ENCODE measurements around the gene MIA2. TPM values are rescaled to one million over a fixed set of nuclear protein-coding genes. Genes with fewer than 3 reads are reported as not detected.
"Not testable (repeated sequence)": the region's sequence is repeated elsewhere in the genome, so short reads cannot be mapped to it uniquely, and the experiment has no call there.

The MIA2 gene
- total RNA-seq, 2 donors from 2014 or later = 17.6 to 19.0 TPM

DNA sequence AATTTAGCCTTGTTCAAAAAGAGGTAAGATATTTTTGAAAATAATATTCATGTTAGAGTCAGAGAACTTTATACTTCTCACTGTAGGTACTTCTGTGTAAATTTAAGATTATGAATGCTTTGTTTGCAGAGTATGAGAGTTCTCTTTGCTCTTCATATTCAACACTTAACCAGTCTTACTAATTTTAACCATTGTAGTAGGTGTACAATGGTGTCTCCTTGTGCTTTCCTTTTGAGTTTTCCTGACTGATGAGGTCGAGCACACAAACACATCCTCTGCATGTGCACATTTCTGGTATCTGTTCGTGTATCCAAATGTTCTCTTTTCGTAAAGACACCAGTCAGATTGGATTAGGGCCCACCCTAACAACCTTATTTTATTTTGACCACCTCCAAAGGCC lies 45.8 kb downstream of the MIA2 start:
- ATAC-seq (peak in 1 of 2 donors; percentile 73), DNase-seq (ENCODE audit: low spot score in 2 of 2) (no peak)
- peak overlapping the region in 1 of 2 donors; percentile 11 for H3K27ac Mint-ChIP-seq
- H3K36me3 Mint-ChIP-seq = peaks cover 13 to 49% of the 10 kb centered on the region in 2 donors
- H3K9me3 Mint-ChIP-seq = no peaks in the 10 kb centered on the region

DNA sequence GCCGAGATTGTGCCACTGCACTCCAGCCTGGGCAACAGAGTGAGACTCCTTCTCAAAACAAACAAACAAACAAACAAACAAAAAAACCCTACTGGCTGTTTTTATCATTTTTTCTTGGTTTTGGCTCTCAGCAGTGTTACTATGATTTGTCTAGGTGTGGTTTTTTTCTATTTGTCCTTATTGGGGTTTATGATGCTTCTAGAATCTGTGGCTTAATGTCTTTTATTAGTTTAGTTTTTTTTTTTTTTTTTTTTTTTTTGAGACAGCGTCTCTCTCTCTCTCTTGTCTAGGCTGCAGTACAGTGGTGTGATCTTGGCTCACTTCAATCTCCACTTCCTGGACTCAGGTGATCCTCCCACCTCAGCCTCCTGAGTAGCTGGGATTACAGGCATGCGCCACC lies 47.0 kb downstream of the MIA2 start:
- peaks cover 13 to 50% of the 10 kb centered on the region in 2 donors for H3K36me3 Mint-ChIP-seq
- not testable (repeated sequence) for ATAC-seq, H3K9me3 Mint-ChIP-seq

DNA sequence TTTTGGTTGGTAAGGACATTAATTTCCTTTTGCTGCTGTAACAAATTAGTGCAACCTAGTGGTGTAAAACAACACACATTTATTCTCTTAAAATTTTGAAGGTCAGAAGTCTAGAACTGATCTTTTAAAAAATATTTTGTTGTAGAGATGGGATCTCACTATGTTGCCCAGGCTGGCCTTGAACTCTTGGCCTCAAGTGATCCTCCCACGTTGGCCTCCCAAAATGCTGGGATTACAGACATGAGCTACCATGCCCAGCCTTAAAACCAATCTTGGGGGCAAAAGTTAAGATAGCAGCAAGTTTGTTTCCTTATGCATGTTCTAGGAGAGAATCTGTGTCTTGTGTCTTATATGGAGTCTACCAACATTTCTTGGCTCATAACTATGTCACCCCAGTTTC lies 55.8 kb downstream of the MIA2 start:
- H3K9me3 Mint-ChIP-seq = no peaks in the 10 kb centered on the region
- H3K36me3 Mint-ChIP-seq = peaks cover 12 to 32% of the 10 kb centered on the region in 2 donors
- DNase-seq (ENCODE audit: low spot score in 2 of 2) (no peak), ATAC-seq (no peak)
- no peak overlapping the region for H3K27ac Mint-ChIP-seq

More for the DNA sequence above, 47.0 kb downstream of the MIA2 start:
- not testable (repeated sequence) for H3K27ac Mint-ChIP-seq; DNase-seq (ENCODE audit: low spot score in 2 of 2)

DNA sequence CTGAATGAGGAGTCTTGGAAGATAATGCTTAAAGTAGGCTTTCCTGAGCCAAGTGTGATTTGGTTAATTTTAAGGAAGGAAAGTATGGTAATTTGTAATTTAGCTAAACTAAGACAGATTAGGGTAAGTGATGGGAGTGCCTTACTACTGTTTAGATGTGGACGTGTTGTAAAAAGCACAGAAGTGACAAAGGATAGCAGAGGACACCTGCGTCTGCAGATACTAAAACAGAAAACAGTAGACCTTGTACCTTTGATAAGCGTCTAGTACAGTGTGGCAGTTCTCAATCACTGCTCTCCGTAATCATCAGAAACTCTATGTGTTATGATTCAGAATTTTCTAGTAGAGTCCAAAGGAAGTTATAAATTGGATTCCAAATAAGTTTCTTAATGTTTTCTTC lies 58.0 kb downstream of the MIA2 start:
- H3K9me3 Mint-ChIP-seq = no peaks in the 10 kb centered on the region
- peaks cover 7 to 28% of the 10 kb centered on the region in 2 donors for H3K36me3 Mint-ChIP-seq
- no peak overlapping the region for H3K27ac Mint-ChIP-seq
- ATAC-seq = no peak
- no peak for DNase-seq (ENCODE audit: low spot score in 2 of 2)

DNA sequence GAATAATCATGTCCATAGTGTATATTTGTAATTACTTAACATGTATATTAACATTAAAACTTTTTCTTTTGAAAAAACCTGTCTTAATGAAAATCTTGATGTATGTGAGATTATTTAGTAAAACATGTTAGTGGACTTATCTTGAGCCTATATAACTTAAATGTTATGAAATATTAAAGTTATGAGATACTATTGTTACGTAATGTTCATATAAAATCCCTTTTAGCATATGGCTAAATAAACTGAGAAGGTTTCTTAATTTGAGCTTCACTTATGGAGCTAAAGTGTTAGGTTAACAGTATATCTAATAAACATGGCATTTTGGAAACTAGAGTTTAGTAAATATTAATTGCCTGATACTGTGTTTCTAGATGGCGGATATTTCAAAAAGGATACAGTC lies 59.9 kb downstream of the MIA2 start:
- DNase-seq (ENCODE audit: low spot score in 2 of 2) (no peak), ATAC-seq (no peak)
- H3K36me3 Mint-ChIP-seq = peaks cover 6 to 21% of the 10 kb centered on the region in 2 donors
- H3K9me3 Mint-ChIP-seq = no peaks in the 10 kb centered on the region
- no peak overlapping the region for H3K27ac Mint-ChIP-seq

DNA sequence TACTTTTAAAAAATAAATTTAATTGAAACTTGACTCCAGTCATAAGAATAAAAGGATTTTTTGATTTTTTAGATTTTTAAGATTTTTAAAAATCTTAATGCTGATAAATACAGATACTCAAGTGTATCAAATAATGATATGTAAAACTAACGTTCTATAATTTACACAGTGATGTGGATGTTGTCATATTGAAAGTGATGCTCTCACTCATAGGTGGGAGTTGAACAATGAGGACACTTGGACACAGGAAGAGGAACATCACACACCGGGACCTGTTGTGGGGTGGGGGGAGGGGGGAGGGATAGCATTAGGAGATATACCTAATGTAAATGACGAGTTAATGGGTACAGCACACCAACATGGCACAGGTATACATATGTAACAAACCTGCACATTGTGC lies 66.7 kb downstream of the MIA2 start:
- not testable (repeated sequence) for H3K27ac Mint-ChIP-seq; DNase-seq (ENCODE audit: low spot score in 2 of 2); H3K9me3 Mint-ChIP-seq; ATAC-seq
- peaks cover 6 to 10% of the 10 kb centered on the region in 2 donors for H3K36me3 Mint-ChIP-seq

DNA sequence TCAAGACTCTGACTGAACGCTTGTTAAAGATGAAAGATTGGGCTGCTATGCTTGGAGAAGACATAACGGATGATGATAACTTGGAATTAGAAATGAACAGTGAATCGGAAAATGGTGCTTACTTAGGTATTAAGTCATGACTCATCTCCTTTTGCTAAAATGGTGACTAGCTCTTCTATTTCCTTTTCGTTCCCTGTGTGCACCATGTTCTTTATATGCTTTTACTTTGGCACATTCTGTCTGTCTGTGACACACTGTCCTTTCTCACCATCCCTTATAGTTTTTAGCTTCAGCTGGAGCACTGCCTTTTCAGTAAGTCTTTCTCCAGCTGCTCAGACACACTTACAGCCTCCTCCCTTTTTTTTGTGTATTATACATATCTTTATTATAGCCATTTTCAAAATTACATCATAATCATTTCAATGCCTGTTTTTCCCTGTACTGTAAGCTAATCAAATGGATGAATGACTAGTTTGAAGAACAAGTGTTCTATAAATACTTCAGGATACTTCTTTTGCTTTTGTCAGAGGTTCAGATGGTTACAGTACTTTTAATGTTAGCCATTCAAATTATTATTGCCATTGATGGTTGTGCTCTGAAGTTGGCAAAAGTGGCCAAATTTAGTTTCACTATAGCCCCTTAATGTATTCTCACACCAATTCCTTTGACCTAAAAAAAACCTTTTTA lies 68.6 kb downstream of the MIA2 start:
- no peaks in the 10 kb centered on the region for H3K9me3 Mint-ChIP-seq
- no peak for DNase-seq (ENCODE audit: low spot score in 2 of 2)
- ATAC-seq = no peak
- H3K36me3 Mint-ChIP-seq = peaks cover 0 to 4% of the 10 kb centered on the region in 2 donors
- peak overlapping the region in 1 of 2 donors; percentile 75 for H3K27ac Mint-ChIP-seq

DNA sequence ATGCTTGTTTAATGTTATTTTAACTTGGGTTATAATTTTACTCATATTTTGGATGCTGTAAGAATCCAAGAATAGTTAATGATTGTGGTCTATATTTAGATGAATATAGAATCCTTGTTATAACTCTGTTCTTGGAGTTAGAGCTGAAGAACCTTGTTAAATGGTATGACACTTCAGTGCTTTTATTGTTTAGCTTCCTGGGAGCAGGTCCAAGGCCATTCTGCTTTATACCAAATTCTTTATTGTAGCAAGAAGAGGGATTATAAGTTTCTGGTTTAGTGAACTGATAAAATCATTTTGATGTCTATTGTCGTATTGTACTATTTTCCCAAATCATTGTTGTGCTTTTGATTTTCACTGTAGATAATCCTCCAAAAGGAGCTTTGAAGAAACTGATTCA lies 69.4 kb downstream of the MIA2 start:
- no peak for ATAC-seq
- Mint-ChIP-seq H3K27ac (no peak overlapping the region), H3K36me3 (peaks cover 0 to 4% of the 10 kb centered on the region in 2 donors), H3K9me3 (no peaks in the 10 kb centered on the region)
- no peak for DNase-seq (ENCODE audit: low spot score in 2 of 2)

DNA sequence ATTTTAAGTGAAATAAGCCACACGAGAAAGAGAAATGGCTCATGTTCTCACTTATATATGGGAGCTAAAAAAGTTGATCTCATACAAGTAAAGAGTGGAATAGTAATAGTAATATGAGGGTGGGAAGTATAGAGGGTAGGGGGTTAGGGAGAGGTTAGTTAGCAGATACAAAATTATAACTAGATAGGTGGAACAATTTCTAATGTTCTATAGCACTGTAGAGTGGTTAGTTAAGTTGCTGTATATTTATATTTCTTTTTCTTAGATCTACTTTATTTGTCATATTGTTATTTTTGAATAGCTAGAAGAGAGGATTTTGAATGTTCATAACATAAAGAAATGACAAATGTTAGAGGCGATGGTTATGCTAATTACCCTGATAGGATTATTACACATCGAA lies 74.1 kb downstream of the MIA2 start:
- DNase-seq (ENCODE audit: low spot score in 2 of 2) (no peak), ATAC-seq (no peak)
- peaks cover 0 to 4% of the 10 kb centered on the region in 2 donors for H3K36me3 Mint-ChIP-seq
- no peaks in the 10 kb centered on the region for H3K9me3 Mint-ChIP-seq
- H3K27ac Mint-ChIP-seq = no peak overlapping the region

DNA sequence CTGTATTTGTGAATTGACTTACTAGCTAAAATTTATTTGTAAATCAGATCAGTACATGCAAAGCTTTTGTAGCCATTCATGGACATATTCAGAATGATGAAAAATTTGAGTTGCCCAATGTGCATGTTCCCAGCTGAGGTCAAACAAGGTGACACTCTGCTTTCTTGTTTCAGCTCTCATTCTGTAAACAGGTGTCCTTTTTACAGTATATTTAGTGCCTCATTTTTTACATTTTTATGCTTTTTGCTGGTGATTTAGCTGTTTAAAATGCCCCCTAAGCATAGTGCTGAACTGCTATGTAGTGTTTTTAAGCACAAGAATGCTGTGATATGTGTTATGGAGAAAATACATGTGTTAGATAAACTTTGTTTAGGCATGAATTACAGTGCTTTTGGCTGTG lies 76.3 kb downstream of the MIA2 start:
- DNase-seq (ENCODE audit: low spot score in 2 of 2) = no peak
- no peak for ATAC-seq
- no peaks in the 10 kb centered on the region for H3K9me3 Mint-ChIP-seq
- no peaks in the 10 kb centered on the region for H3K36me3 Mint-ChIP-seq
- no peak overlapping the region for H3K27ac Mint-ChIP-seq

DNA sequence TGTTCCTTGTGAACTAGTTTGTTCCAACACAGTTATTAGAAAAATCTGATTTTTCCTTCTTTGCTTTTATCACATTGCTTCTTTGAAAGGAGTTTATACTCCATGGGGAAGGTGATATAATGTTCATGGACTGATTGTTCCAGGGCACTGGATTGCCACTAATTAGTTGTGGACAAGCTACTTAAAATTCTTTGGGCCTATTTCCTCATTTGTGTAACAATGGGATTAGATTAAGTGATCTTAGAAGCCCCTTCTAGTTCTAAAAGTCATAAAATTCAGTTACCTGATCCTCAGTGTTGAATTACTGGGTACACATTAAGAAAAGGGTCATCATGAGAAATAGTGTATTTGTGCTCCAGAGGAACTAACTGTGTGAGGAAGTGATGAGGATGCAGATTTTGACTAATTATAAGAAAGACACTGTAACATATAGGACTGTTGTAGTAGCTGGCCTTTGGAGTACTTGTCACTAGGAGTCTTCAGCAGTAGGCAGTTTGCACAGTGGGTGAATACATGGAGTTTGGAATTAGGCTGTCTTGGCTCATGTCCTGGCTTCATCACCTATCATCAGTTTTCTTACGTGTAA lies 82.2 kb downstream of the MIA2 start:
- DNase-seq (ENCODE audit: low spot score in 2 of 2) = no peak
- ATAC-seq = no peak
- Mint-ChIP-seq H3K9me3 (no peaks in the 10 kb centered on the region), H3K36me3 (peaks cover 0 to 14% of the 10 kb centered on the region in 2 donors), H3K27ac (peak overlapping the region in 1 of 2 donors; percentile 7)

DNA sequence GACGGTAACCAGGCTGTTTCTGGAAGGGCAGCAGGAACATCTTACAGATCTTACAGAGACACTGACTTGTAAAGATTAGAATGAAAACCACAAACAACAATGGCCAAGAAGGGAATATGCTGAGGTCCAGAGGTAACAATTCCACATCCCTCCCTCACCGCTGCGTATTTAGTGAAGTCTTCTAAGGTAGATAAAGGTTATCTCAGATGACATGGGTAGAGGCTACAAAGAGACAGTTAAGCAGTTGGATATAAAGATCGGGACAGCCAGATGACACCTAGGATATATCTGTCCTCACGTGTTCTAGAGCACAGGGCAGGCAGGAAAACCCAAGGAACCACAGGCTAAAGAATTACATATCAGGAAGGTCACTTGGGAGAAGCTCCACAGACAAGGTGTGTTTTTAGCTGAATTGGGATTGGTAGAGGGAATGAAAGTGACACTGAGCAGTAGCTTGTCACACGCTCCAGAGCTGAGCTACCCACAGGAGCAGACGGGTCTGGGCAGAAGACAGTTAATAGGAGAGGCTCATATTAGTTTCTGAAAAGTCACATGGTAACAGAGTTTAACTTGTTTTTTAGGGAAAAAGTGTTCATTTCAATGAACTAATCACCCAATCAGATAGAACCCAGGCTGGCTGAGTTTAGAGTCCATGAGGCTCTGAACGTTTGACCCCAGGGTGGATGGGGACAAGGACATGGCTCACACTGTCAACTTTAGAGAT lies 83.3 kb downstream of the MIA2 start:
- Mint-ChIP-seq H3K27ac (peak overlapping the region; percentile 7 to 15), H3K9me3 (no peaks in the 10 kb centered on the region), H3K36me3 (peaks cover 0 to 15% of the 10 kb centered on the region in 2 donors)
- DNase-seq (ENCODE audit: low spot score in 2 of 2) = no peak
- ATAC-seq = no peak

DNA sequence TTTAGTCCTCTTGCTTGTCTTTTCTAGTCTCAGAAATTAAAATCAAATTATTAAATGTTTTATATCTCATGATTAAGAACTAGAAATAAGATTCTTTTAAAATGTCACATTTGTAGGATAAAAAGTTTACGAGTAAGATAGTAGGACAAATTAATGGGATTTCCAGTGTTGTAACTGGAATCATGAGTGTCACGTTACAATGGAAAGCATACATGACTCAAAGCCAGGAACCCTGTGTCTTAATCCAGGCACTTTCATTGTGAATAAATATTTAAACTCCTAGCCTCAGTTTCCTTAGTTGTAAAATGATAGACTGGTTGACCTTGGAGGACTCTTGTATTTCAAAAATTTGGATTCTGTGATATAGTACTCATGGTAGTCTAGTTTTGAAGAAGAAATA lies 84.9 kb downstream of the MIA2 start:
- no peak overlapping the region for H3K27ac Mint-ChIP-seq
- no peaks in the 10 kb centered on the region for H3K9me3 Mint-ChIP-seq
- ATAC-seq (no peak), DNase-seq (ENCODE audit: low spot score in 2 of 2) (no peak)
- peaks cover 0 to 15% of the 10 kb centered on the region in 2 donors for H3K36me3 Mint-ChIP-seq

DNA sequence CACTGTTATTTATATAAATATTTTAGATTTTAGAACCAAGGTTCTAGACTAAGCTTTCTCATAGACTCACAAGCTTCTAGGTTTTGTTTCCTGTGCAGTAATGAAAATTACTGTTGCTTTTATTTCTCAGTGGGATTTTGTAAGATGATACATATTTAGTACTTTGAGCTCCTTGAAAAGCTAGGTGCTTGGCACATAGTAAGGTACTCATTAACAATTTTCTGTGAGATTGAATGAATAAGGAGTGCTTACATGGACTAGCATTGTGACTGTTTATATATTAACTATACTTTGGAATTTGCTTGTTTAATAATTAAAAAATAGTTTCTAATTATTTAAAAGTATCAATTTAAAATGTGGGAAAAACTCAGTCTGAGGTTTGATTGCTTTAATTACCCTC lies 85.7 kb downstream of the MIA2 start:
- DNase-seq (ENCODE audit: low spot score in 2 of 2) = no peak
- ATAC-seq = no peak
- no peaks in the 10 kb centered on the region for H3K9me3 Mint-ChIP-seq
- H3K36me3 Mint-ChIP-seq = peaks cover 0 to 15% of the 10 kb centered on the region in 2 donors
- no peak overlapping the region for H3K27ac Mint-ChIP-seq

DNA sequence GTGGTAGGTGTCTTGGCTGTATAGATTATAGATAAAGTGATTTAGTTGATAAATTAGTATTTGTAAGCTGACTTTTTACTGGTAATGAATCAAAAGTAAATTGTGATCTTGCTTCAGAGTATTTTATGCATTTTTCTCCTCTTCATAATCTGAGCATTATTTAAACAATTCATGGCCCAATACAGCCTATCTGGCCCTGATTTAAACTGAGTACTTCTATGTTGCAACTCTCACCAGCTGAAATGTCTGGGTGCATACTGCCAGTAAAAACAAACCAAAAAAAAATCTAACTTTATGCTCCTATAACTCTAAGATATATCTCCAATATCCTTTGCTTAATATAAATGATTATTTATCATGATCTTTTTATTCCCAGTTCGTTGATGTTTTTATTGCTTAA lies 86.6 kb downstream of the MIA2 start:
- DNase-seq (ENCODE audit: low spot score in 2 of 2) (no peak), ATAC-seq (no peak)
- no peak overlapping the region for H3K27ac Mint-ChIP-seq
- no peaks in the 10 kb centered on the region for H3K9me3 Mint-ChIP-seq
- H3K36me3 Mint-ChIP-seq = peaks cover 0 to 15% of the 10 kb centered on the region in 2 donors

DNA sequence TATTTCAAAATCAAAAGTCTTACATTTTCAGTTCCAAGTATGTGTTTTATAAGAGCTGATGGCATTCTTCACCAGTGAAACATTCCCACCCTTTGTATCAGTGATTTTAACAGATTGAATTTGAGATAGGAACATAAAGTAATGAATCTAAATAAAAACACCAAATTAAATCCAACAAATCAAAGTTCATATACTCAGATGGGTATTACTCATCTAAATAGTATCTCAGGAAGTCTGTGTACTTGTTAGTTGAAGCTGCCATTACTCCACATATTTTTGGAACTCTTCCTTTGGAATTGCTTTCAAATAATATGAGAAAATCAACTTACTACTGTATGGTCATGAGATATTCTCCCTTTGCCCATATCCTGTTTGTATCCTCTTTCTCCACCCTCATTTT lies 89.1 kb downstream of the MIA2 start:
- DNase-seq (ENCODE audit: low spot score in 2 of 2) (no peak), ATAC-seq (no peak)
- Mint-ChIP-seq H3K9me3 (no peaks in the 10 kb centered on the region), H3K27ac (peak overlapping the region in 1 of 2 donors; percentile 40), H3K36me3 (peaks cover 5 to 21% of the 10 kb centered on the region in 2 donors)

DNA sequence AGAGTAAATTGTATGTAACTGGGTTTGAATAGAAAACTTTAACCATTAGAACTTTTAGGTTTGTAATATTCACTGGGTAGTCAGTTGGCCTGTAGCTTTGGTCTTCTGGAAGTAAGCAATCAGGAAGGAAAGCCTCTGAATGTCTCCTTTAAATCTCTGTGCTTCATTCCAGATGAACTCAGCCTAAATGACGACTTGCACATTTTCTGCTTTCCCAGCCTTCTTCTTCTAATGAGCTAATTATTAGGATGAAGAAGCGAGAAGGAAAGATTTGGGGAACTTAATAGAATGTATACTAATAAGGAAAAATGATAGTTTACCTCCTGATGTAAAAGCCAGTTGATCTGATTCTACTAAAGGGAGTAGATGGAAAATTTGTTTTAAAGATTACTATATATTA lies 90.4 kb downstream of the MIA2 start:
- Mint-ChIP-seq H3K27ac (no peak overlapping the region), H3K9me3 (no peaks in the 10 kb centered on the region), H3K36me3 (peaks cover 7 to 33% of the 10 kb centered on the region in 2 donors)
- DNase-seq (ENCODE audit: low spot score in 2 of 2) = no peak
- ATAC-seq = no peak
